GM23338 (cell line): ENCODE results near the gene MIER2. TPM values are rescaled to one million over a fixed set of nuclear protein-coding genes. Genes with fewer than 3 reads are reported as not detected.

Source experiments
- ATAC-seq: fragments of 200-7000 bp; cut with Tn5 transposase; 3 replicates; pipeline ENCODE4 v1.9.1; 2020
- DNase-seq: peaks from one replicate; pipeline ENCODE4 v3.0.0-alpha.2; 2015; ENCODE audit warnings: low spot score
- H2AFZ ChIP-seq: fragments of 200-600 bp; sonication (generic); 2 replicates; pipeline ENCODE4 v1.8.0; 2016; ENCODE audit warnings: antibody characterized with exemption, mild to moderate bottlenecking, moderate library complexity
- H3F3A ChIP-seq: fragments of 200-600 bp; sonication (generic); replicated peaks from 2 replicates; pipeline ENCODE4 v1.8.0; 2017; ENCODE audit warnings: antibody characterized with exemption, mixed run types, low read depth
- H3K27ac ChIP-seq: fragments of 200-600 bp; sonication (generic); 2 replicates; pipeline ENCODE4 v1.6.1; 2016; ENCODE audit warnings: low read depth
- H3K27me3 ChIP-seq: fragments of 200-600 bp; sonication (generic); 2 replicates; pipeline ENCODE4 v1.8.0; 2016; ENCODE audit warnings: mild to moderate bottlenecking, mixed run types, moderate library complexity; ENCODE audit not compliant: insufficient read depth
- H3K36me3 ChIP-seq: fragments of 200-600 bp; sonication (generic); 2 replicates; pipeline ENCODE4 v1.8.0; 2016; ENCODE audit warnings: mild to moderate bottlenecking; ENCODE audit not compliant: insufficient read depth
- H3K4me1 ChIP-seq: fragments of 200-600 bp; sonication (generic); 2 replicates; pipeline ENCODE4 v1.8.0; 2016; ENCODE audit warnings: mild to moderate bottlenecking, moderate library complexity; ENCODE audit not compliant: insufficient read depth
- H3K4me2 ChIP-seq: fragments of 200-600 bp; sonication (generic); 2 replicates; pipeline ENCODE4 v1.7.1; 2017; ENCODE audit warnings: mixed run types
- H3K4me3 ChIP-seq: fragments of 200-600 bp; sonication (generic); 2 replicates; pipeline ENCODE4 v1.6.1; 2016; ENCODE audit warnings: mixed run types
- H3K79me2 ChIP-seq: fragments of 200-600 bp; sonication (generic); replicated peaks from 2 replicates; pipeline ENCODE4 v1.8.0; 2017; ENCODE audit warnings: mild to moderate bottlenecking; ENCODE audit not compliant: insufficient read depth
- H3K9me2 ChIP-seq: fragments of 200-600 bp; sonication (generic); 2 replicates; pipeline ENCODE4 v1.8.0; 2017; ENCODE audit not compliant: insufficient read depth
- H4K20me1 ChIP-seq: fragments of 200-600 bp; sonication (generic); replicated peaks from 2 replicates; pipeline ENCODE4 v1.8.0; 2017; ENCODE audit warnings: mild to moderate bottlenecking; ENCODE audit not compliant: insufficient read depth
- H3K27ac Mint-ChIP-seq: 2 replicates; pipeline ENCODE4 v1.8.0; 2020; ENCODE audit warnings: inconsistent platforms, mild to moderate bottlenecking, moderate library complexity, mixed read lengths
- H3K27me3 Mint-ChIP-seq: 3 replicates; pipeline ENCODE4 v1.8.0; 2022; ENCODE audit warnings: low read depth, mild to moderate bottlenecking, moderate library complexity, mixed read lengths, inconsistent platforms; ENCODE audit not compliant: insufficient read depth, poor library complexity
- H3K36me3 Mint-ChIP-seq: 3 replicates; pipeline ENCODE4 v1.8.0; 2021; ENCODE audit warnings: low read depth, mild to moderate bottlenecking, inconsistent platforms, moderate library complexity, mixed read lengths
- H3K4me1 Mint-ChIP-seq: 3 replicates; pipeline ENCODE4 v1.8.0; 2020; ENCODE audit warnings: mild to moderate bottlenecking, inconsistent platforms, mixed read lengths
- H3K4me3 Mint-ChIP-seq: 3 replicates; pipeline ENCODE4 v1.8.0; 2021; ENCODE audit warnings: moderate library complexity, mild to moderate bottlenecking, inconsistent platforms, mixed read lengths
- H3K9me3 Mint-ChIP-seq: 3 replicates; pipeline ENCODE4 v1.8.0; 2020; ENCODE audit warnings: moderate library complexity, mild to moderate bottlenecking, inconsistent platforms, mixed read lengths
- CREB1 ChIP-seq: fragments of 250-450 bp; sonication (Bioruptor Pico); IDR thresholded peaks from 2 replicates; pipeline ENCODE4 v1.5.0; 2020; ENCODE audit warnings: low read depth, mild to moderate bottlenecking, moderate library complexity
- EZH2 ChIP-seq: fragments of 200-600 bp; sonication (generic); IDR thresholded peaks from one replicate; pipeline ENCODE4 v1.8.0; 2017; ENCODE audit warnings: antibody characterized with exemption, mild to moderate bottlenecking, low read depth; ENCODE audit not compliant: unreplicated experiment
- JUNB ChIP-seq: IDR thresholded peaks from one replicate; pipeline ENCODE4 v1.6.1; 2016; ENCODE audit warnings: antibody characterized with exemption; ENCODE audit not compliant: unreplicated experiment
- STAT1 ChIP-seq: IDR thresholded peaks from one replicate; pipeline ENCODE4 v1.6.1; 2016; ENCODE audit warnings: antibody characterized with exemption; ENCODE audit not compliant: unreplicated experiment
- ZNF331 ChIP-seq: fragments of 250-450 bp; sonication (Bioruptor Pico); IDR thresholded peaks from 2 replicates; pipeline ENCODE4 v1.5.0; 2020; ENCODE audit warnings: low read depth, mild to moderate bottlenecking, moderate library complexity
- polyA plus RNA-seq: library from polyadenylated mRNA; unstranded; fragments of >200 nt; fragmentation: Nextera tagmentation; extraction: Ambion mirVana; gene quantifications from 2 replicates; pipeline ENCODE4 v1.2.1, GENCODE V29; 2016
- total RNA-seq: library from RNA; depleted of rRNA; stranded (reverse); fragments of >200 nt; shearing (Covaris generic); gene quantifications from 2 replicates; pipeline ENCODE4 v1.2.3, GENCODE V29; 2014
- TF ChIP-seq, protein P1 (sequence below): fragments of 250-450 bp; sonication (Bioruptor Pico); IDR thresholded peaks from 2 replicates; pipeline ENCODE4 v1.5.0; 2020; ENCODE audit warnings: mild to moderate bottlenecking, moderate library complexity
- TF ChIP-seq, protein P2 (sequence below): IDR thresholded peaks from one replicate; pipeline ENCODE4 v1.6.1; 2018; ENCODE audit warnings: antibody characterized with exemption; ENCODE audit not compliant: unreplicated experiment

Gene MIER2
- total and polyA plus RNA-seq, 2 experiments from 2014 or later = 30.2 to 37.9 TPM

DNA sequence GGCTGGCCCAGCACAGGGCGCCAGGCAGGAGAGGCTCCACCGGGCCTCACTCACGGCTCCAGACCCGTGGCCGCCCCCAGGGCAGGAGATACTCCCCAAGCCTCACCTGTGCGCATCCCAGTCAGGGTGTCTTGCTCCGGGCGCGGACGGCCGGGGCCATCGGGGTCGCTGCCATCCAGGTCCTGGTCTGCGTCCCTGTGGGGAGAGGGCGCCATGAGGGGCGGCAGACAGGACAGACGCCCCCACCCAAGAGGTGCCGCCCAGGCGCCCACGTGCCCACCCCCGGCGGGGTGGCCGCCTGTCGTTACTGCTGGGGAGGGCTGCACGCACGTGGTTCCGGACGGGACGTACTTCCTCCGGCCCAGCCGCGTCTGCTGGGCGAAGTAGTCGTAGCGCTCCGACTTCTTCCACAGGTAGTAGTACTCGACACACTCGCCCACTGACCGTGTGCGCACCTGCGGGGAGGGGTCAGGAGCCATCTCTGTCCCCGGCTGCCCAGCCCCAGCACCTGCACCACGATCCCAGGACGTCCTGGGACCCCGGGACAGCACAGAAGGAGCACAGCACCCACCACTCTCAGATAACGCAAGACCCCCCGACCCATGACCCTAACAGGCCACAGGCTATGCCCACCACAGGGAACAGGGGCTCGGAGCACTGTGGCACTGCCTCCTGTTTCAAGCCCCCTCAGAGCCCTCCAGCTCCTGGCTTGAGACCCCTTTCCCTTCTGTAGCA, 36.0 kb downstream of the MIER2 start (continued):
- TF ChIP-seq, protein P1, sequence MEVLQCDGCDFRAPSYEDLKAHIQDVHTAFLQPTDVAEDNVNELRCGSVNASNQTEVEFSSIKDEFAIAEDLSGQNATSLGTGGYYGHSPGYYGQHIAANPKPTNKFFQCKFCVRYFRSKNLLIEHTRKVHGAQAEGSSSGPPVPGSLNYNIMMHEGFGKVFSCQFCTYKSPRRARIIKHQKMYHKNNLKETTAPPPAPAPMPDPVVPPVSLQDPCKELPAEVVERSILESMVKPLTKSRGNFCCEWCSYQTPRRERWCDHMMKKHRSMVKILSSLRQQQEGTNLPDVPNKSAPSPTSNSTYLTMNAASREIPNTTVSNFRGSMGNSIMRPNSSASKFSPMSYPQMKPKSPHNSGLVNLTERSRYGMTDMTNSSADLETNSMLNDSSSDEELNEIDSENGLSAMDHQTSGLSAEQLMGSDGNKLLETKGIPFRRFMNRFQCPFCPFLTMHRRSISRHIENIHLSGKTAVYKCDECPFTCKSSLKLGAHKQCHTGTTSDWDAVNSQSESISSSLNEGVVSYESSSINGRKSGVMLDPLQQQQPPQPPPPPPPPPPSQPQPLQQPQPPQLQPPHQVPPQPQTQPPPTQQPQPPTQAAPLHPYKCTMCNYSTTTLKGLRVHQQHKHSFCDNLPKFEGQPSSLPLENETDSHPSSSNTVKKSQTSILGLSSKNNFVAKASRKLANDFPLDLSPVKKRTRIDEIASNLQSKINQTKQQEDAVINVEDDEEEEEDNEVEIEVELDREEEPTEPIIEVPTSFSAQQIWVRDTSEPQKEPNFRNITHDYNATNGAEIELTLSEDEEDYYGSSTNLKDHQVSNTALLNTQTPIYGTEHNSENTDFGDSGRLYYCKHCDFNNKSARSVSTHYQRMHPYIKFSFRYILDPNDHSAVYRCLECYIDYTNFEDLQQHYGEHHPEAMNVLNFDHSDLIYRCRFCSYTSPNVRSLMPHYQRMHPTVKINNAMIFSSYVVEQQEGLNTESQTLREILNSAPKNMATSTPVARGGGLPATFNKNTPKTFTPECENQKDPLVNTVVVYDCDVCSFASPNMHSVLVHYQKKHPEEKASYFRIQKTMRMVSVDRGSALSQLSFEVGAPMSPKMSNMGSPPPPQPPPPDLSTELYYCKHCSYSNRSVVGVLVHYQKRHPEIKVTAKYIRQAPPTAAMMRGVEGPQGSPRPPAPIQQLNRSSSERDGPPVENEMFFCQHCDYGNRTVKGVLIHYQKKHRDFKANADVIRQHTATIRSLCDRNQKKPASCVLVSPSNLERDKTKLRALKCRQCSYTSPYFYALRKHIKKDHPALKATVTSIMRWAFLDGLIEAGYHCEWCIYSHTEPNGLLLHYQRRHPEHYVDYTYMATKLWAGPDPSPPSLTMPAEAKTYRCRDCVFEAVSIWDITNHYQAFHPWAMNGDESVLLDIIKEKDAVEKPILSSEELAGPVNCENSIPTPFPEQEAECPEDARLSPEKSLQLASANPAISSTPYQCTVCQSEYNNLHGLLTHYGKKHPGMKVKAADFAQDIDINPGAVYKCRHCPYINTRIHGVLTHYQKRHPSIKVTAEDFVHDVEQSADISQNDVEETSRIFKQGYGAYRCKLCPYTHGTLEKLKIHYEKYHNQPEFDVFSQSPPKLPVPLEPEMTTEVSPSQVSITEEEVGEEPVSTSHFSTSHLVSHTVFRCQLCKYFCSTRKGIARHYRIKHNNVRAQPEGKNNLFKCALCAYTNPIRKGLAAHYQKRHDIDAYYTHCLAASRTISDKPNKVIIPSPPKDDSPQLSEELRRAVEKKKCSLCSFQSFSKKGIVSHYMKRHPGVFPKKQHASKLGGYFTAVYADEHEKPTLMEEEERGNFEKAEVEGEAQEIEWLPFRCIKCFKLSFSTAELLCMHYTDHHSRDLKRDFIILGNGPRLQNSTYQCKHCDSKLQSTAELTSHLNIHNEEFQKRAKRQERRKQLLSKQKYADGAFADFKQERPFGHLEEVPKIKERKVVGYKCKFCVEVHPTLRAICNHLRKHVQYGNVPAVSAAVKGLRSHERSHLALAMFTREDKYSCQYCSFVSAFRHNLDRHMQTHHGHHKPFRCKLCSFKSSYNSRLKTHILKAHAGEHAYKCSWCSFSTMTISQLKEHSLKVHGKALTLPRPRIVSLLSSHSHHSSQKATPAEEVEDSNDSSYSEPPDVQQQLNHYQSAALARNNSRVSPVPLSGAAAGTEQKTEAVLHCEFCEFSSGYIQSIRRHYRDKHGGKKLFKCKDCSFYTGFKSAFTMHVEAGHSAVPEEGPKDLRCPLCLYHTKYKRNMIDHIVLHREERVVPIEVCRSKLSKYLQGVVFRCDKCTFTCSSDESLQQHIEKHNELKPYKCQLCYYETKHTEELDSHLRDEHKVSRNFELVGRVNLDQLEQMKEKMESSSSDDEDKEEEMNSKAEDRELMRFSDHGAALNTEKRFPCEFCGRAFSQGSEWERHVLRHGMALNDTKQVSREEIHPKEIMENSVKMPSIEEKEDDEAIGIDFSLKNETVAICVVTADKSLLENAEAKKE (CRISPR knock-in tag) = no peak
- TF ChIP-seq ZNF331 (CRISPR knock-in tag) = no peak
- TF ChIP-seq STAT1 = no peak

DNA sequence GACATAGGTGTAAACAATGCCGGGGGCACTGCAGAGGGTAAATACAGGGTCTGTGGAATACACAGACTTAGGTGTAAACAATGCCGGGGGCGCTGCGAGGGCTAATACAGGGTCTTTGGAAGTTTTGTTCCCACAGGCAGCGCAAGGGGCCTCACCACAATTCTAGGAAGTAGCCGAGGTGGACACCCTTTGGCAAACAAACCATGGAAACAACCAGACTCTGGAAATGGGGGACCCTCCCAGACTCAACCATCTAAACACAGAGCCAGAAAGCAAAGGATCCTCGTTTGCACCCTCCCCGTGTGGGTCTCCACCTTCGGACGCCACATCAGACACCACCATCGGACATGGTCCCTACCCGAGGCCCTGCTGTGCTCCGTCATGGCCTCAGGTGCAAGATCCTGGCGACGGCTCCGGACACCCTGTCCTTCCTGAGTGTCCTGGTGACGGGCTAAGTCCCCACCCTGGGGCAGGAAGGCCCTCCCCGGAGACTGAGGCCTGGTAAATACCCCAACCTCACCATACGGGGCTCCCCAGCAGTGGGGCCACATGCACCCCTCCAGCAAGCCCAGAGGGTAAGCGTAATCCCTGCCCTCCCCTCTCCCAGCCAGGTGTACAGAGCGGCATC, 36.7 kb downstream of the MIER2 start:
- Histone ChIP-seq H4K20me1 (no peaks in the 10 kb centered on the region), H3K4me3 (no peak overlapping the region), H3K79me2 (0 out of 2 replicates have a peak, but pooled peaks cover 4% of the 10 kb centered on the region), H3K27ac (no peak overlapping the region), H3K27me3 (no peaks in the 10 kb centered on the region), H3K9me2 (no peaks in the 10 kb centered on the region), H3K36me3 (no peaks in the 10 kb centered on the region; the same call in 1 of the 2 replicates), H3K4me2 (no peak overlapping the region), H3F3A (no peaks in the 10 kb centered on the region), H2AFZ (no peak overlapping the region), H3K4me1 (no peaks in the 10 kb centered on the region)
- DNase-seq = no peak
- Mint-ChIP-seq H3K4me1 (no peaks in the 10 kb centered on the region), H3K9me3 (no peaks in the 10 kb centered on the region; the same call in 2 of the 3 replicates), H3K4me3 (no peak overlapping the region), H3K27ac (no peak overlapping the region), H3K27me3 (no peaks in the 10 kb centered on the region), H3K36me3 (peaks cover 51% of the 10 kb centered on the region)
- ATAC-seq = no peak
- TF ChIP-seq JUNB = no peak
- TF ChIP-seq STAT1 = no peak
- TF ChIP-seq, protein P2, sequence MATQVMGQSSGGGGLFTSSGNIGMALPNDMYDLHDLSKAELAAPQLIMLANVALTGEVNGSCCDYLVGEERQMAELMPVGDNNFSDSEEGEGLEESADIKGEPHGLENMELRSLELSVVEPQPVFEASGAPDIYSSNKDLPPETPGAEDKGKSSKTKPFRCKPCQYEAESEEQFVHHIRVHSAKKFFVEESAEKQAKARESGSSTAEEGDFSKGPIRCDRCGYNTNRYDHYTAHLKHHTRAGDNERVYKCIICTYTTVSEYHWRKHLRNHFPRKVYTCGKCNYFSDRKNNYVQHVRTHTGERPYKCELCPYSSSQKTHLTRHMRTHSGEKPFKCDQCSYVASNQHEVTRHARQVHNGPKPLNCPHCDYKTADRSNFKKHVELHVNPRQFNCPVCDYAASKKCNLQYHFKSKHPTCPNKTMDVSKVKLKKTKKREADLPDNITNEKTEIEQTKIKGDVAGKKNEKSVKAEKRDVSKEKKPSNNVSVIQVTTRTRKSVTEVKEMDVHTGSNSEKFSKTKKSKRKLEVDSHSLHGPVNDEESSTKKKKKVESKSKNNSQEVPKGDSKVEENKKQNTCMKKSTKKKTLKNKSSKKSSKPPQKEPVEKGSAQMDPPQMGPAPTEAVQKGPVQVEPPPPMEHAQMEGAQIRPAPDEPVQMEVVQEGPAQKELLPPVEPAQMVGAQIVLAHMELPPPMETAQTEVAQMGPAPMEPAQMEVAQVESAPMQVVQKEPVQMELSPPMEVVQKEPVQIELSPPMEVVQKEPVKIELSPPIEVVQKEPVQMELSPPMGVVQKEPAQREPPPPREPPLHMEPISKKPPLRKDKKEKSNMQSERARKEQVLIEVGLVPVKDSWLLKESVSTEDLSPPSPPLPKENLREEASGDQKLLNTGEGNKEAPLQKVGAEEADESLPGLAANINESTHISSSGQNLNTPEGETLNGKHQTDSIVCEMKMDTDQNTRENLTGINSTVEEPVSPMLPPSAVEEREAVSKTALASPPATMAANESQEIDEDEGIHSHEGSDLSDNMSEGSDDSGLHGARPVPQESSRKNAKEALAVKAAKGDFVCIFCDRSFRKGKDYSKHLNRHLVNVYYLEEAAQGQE = no peak
- no peak for TF ChIP-seq EZH2
- no peak for TF ChIP-seq ZNF331 (CRISPR knock-in tag)
- TF ChIP-seq CREB1 (CRISPR knock-in tag) = no peak
